Vagina (tissue), 2 donors: Measurements from ENCODE around the gene TSSK6. TPM values are rescaled to one million over a fixed set of nuclear protein-coding genes. Genes with fewer than 3 reads are reported as not detected.

ENCODE experiments used
- DNase-seq, 2 donors: peaks; one replicate each; pipeline ENCODE4 v3.0.0-alpha.2; 2017; ENCODE audit errors: extremely low spot score in 2 of 2
- H3K27ac ChIP-seq: fragments of 200-600 bp; sonication (generic); one replicate; pipeline ENCODE4 v1.5.1; 2019
- H3K27me3 ChIP-seq: fragments of 200-600 bp; sonication (generic); one replicate; pipeline ENCODE4 v1.5.1; 2019
- H3K36me3 ChIP-seq, 2 donors: fragments of 200-600 bp; sonication (generic); one replicate each; pipeline ENCODE4 v1.5.1; 2017 to 2019
- H3K4me1 ChIP-seq: fragments of 200-600 bp; sonication (generic); one replicate; pipeline ENCODE4 v1.5.1; 2019
- H3K4me3 ChIP-seq, 2 donors: fragments of 200-600 bp; sonication (generic); 1 replicate in 1 of 2; 2 replicates in 1 of 2; pipeline ENCODE4 v1.5.1; 2016 to 2019
- H3K9me3 ChIP-seq: fragments of 200-600 bp; sonication (generic); one replicate; pipeline ENCODE4 v1.5.1; 2019
- CTCF ChIP-seq, 3 experiments: fragments of 450-650 bp in 2 of 3; fragments of 200-600 bp in 1 of 3; sonication (generic) in 1 of 3; IDR thresholded peaks; one replicate each; pipeline ENCODE4 v1.5.1; 2017 to 2019; ENCODE audit warnings: antibody characterized with exemption in 3 of 3, mild to moderate bottlenecking in 2 of 3, moderate library complexity in 2 of 3
- POLR2A ChIP-seq, 2 donors: fragments of 450-650 bp; IDR thresholded peaks; one replicate each; pipeline ENCODE4 v1.6.1; 2017; ENCODE audit warnings: antibody characterized with exemption in 2 of 2, mild to moderate bottlenecking in 2 of 2, moderate library complexity in 2 of 2
- POLR2AphosphoS5 ChIP-seq, 2 donors: sonication (generic); formaldehyde crosslinking; IDR thresholded peaks; one replicate each; pipeline ENCODE4 v1.9.0; 2017; ENCODE audit warnings: antibody characterized with exemption in 2 of 2, mild to moderate bottlenecking in 2 of 2, low read depth in 1 of 2; ENCODE audit not compliant: insufficient read depth in 1 of 2
- intact Hi-C: fragments of 100-400 bp; cut with DNase I; formaldehyde crosslinking; loops from one replicate; pipeline ENCODE4 v1.15.1; 2023
- total RNA-seq: library from RNA; depleted of rRNA; stranded (reverse); fragments of >200 nt; gene quantifications from one replicate; pipeline ENCODE4 v1.2.3, GENCODE V29; 2016

TSSK6 gene
- total RNA-seq, 1 donor from 2014 or later, result 0.98 TPM

- Histone ChIP-seq H3K36me3 (no peaks in the 10 kb centered on the region), H3K4me1 (peaks cover 37% of the 10 kb centered on the region), H3K9me3 (no peaks in the 10 kb centered on the region), H3K27ac (no peak overlapping the region), H3K4me3 (no peak overlapping the region), H3K27me3 (no peaks in the 10 kb centered on the region)
- no peak for DNase-seq
- intact Hi-C loops, result loop anchor here (10.0 kb wide), 1 partner anchor 413 kb away; no protein-coding TSS in a partner anchor
- no peak for TF ChIP-seq POLR2A (IDR thresholded peaks at IDR 0.05)
- TF ChIP-seq CTCF (IDR thresholded peaks at IDR 0.05), result no peak
- no peak for TF ChIP-seq POLR2AphosphoS5 (IDR thresholded peaks at IDR 0.05; ENCODE audit: insufficient read depth in 1 of 2, low read depth in 1 of 2)
Measured at GRCh38 chr19:19541616-19542015, 26.3 kb upstream of the TSSK6 start.

GRCh38 chr19:19540715-19541515 is 25.6 kb upstream of the TSSK6 start:
- intact Hi-C loops, result loop anchor here (10.0 kb wide), 1 partner anchor 414 kb away; no protein-coding TSS in a partner anchor

GRCh38 chr19:19540064-19540714 is 24.8 kb upstream of the TSSK6 start:
- Histone ChIP-seq H3K9me3 (no peaks in the 10 kb centered on the region), H3K4me3 (peak overlapping the region; percentile 16 to 21), H3K27ac (no peak overlapping the region), H3K36me3 (no peaks in the 10 kb centered on the region), H3K27me3 (no peaks in the 10 kb centered on the region), H3K4me1 (peaks cover 37% of the 10 kb centered on the region)
- DNase-seq, result no peak
- no peak for TF ChIP-seq CTCF (IDR thresholded peaks at IDR 0.05)
- intact Hi-C loops, result loop anchor here (10.0 kb wide), 1 partner anchor 415 kb away; no protein-coding TSS in a partner anchor

More at GRCh38 chr19:19540715-19541515, 25.6 kb upstream of the TSSK6 start:
- TF ChIP-seq POLR2A (IDR thresholded peaks at IDR 0.05) (no peak), CTCF (IDR thresholded peaks at IDR 0.05) (no peak), POLR2AphosphoS5 (IDR thresholded peaks at IDR 0.05; ENCODE audit: insufficient read depth in 1 of 2, low read depth in 1 of 2) (no peak)
- no peaks in the 10 kb centered on the region for H3K36me3 ChIP-seq
- DNase-seq, result no peak
- H3K9me3 ChIP-seq, result no peaks in the 10 kb centered on the region
- peak overlapping the region; percentile 16 to 21 for H3K4me3 ChIP-seq
- no peaks in the 10 kb centered on the region for H3K27me3 ChIP-seq
- peaks cover 37% of the 10 kb centered on the region for H3K4me1 ChIP-seq
- H3K27ac ChIP-seq, result no peak overlapping the region

GRCh38 chr19:19539698-19540063 is 24.3 kb upstream of the TSSK6 start:
- H3K36me3 ChIP-seq, result no peaks in the 10 kb centered on the region
- H3K27ac ChIP-seq, result no peak overlapping the region
- H3K4me3 ChIP-seq, result no peak overlapping the region
- H3K27me3 ChIP-seq, result no peaks in the 10 kb centered on the region
- TF ChIP-seq POLR2A (IDR thresholded peaks at IDR 0.05) (no peak), CTCF (IDR thresholded peaks at IDR 0.05) (no peak), POLR2AphosphoS5 (IDR thresholded peaks at IDR 0.05; ENCODE audit: insufficient read depth in 1 of 2, low read depth in 1 of 2) (no peak)
- no peak for DNase-seq
- peaks cover 37% of the 10 kb centered on the region for H3K4me1 ChIP-seq
- intact Hi-C loops, result loop anchor here (2.0 to 10.0 kb wide), 3 partner anchors 77 to 735 kb away; no protein-coding TSS in a partner anchor
- no peaks in the 10 kb centered on the region for H3K9me3 ChIP-seq

- TF ChIP-seq CTCF (IDR thresholded peaks at IDR 0.05) (no peak), POLR2A (IDR thresholded peaks at IDR 0.05) (no peak), POLR2AphosphoS5 (IDR thresholded peaks at IDR 0.05; ENCODE audit: insufficient read depth in 1 of 2, low read depth in 1 of 2) (no peak)
- Histone ChIP-seq H3K4me3 (peak overlapping the region; percentile 29 to 42), H3K27ac (no peak overlapping the region), H3K36me3 (no peaks in the 10 kb centered on the region), H3K4me1 (peaks cover 37% of the 10 kb centered on the region), H3K27me3 (no peaks in the 10 kb centered on the region), H3K9me3 (no peaks in the 10 kb centered on the region)
- intact Hi-C loops, result loop anchor here (2.0 to 10.0 kb wide), 2 partner anchors 78 to 736 kb away; no protein-coding TSS in a partner anchor
- DNase-seq, result no peak
Measured at GRCh38 chr19:19538785-19539166, 23.4 kb upstream of the TSSK6 start.
